SK-N-SH (cell line): ENCODE measurements around the gene USP47. TPM values are rescaled to one million over a fixed set of nuclear protein-coding genes. Genes with fewer than 3 reads are reported as not detected.
"Not testable (repeated sequence)": the region's sequence is repeated elsewhere in the genome, so short reads cannot be mapped to it uniquely, and the experiment has no call there.

Source experiments
- CTCF ChIA-PET: fragments of 300-600, 350-600 bp; formaldehyde crosslinking; extraction: SDS; loops from one replicate; lab custom pipeline; 2021; lab: Yijun Ruan, JAX
- POLR2A ChIA-PET: fragments of 350-600 bp; sonication (Branson Sonifier 250); formaldehyde crosslinking; extraction: SDS; loops from one replicate; lab custom pipeline; 2020; ENCODE audit warnings: antibody characterized with exemption, inconsistent platforms; lab: Yijun Ruan, JAX
- DNase-seq: peaks from one replicate; pipeline ENCODE4 v3.0.0; 2012
- H2AFZ ChIP-seq: fragments of 200-600 bp; sonication (generic); 2 replicates; pipeline ENCODE4 v1.8.1; 2016; ENCODE audit warnings: antibody characterized with exemption, mild to moderate bottlenecking, low read depth
- H3F3A ChIP-seq: fragments of 200-600 bp; sonication (generic); replicated peaks from 2 replicates; pipeline ENCODE3; 2016; ENCODE audit warnings: antibody characterized with exemption, mild to moderate bottlenecking; ENCODE audit not compliant: insufficient read depth
- H3K27ac ChIP-seq, 2 experiments: fragments of 200-500 bp in 1 of 2; fragments of 200-600 bp in 1 of 2; sonication (Bioruptor generic) in 1 of 2; sonication (generic), shearing (Covaris generic) in 1 of 2; 2 replicates each; pipeline versions ENCODE4 v1.5.1 to v1.6.1; 2014 to 2016; ENCODE audit warnings: low read depth in 2 of 2, inconsistent platforms in 1 of 2, low read length in 1 of 2, mild to moderate bottlenecking in 1 of 2, mixed read lengths in 1 of 2
- H3K27me3 ChIP-seq: fragments of 200-600 bp; sonication (generic), shearing (Covaris generic); 2 replicates; pipeline ENCODE4 v1.6.1; 2016; ENCODE audit warnings: mixed run types; ENCODE audit not compliant: insufficient read depth
- H3K36me3 ChIP-seq, 2 experiments: fragments of 200-500 bp in 1 of 2; fragments of 200-600 bp in 1 of 2; sonication (Bioruptor generic) in 1 of 2; sonication (generic) in 1 of 2; replicated peaks in 1 of 2; 2 replicates each; pipeline versions ENCODE3 to v1.5.1; 2014 to 2016; ENCODE audit warnings: low read length in 1 of 2, mild to moderate bottlenecking in 1 of 2; ENCODE audit not compliant: insufficient read depth in 2 of 2, control insufficient read depth in 1 of 2
- H3K4me1 ChIP-seq, 2 experiments: fragments of 200-500 bp in 1 of 2; fragments of 200-600 bp in 1 of 2; sonication (Bioruptor generic) in 1 of 2; sonication (generic), shearing (Covaris generic) in 1 of 2; 2 replicates each; pipeline versions ENCODE4 v1.5.1 to v1.6.1; 2014 to 2016; ENCODE audit warnings: low read depth in 1 of 2, low read length in 1 of 2, mixed run types in 1 of 2; ENCODE audit not compliant: insufficient read depth in 2 of 2, control insufficient read depth in 1 of 2
- H3K4me2 ChIP-seq: fragments of 200-600 bp; sonication (generic), shearing (Covaris generic); 2 replicates; pipeline ENCODE4 v1.6.1; 2017; ENCODE audit warnings: mixed run types
- H3K4me3 ChIP-seq, 2 experiments: fragments of 200-500 bp in 1 of 2; fragments of 200-600 bp in 1 of 2; sonication (Bioruptor generic) in 1 of 2; sonication (generic), shearing (Covaris generic) in 1 of 2; 2 replicates each; pipeline versions ENCODE4 v1.5.1 to v1.8.1; 2014 to 2016; ENCODE audit warnings: low read depth in 2 of 2, inconsistent platforms in 1 of 2, low read length in 1 of 2, mild to moderate bottlenecking in 1 of 2, mixed read lengths in 1 of 2, moderate library complexity in 1 of 2
- H3K79me2 ChIP-seq: fragments of 200-600 bp; sonication (generic); 2 replicates; pipeline ENCODE4 v1.8.1; 2017; ENCODE audit warnings: mild to moderate bottlenecking; ENCODE audit not compliant: insufficient read depth
- H3K9ac ChIP-seq: fragments of 200-600 bp; sonication (generic); 2 replicates; pipeline ENCODE4 v1.6.1; 2017; ENCODE audit warnings: mixed run types
- H3K9me2 ChIP-seq: fragments of 200-600 bp; sonication (generic); 2 replicates; pipeline ENCODE4 v1.6.1; 2017; ENCODE audit warnings: mixed run types
- H3K9me3 ChIP-seq: fragments of 200-600 bp; sonication (generic); 2 replicates; pipeline ENCODE4 v1.6.1; 2017; ENCODE audit warnings: mixed run types, mild to moderate bottlenecking, moderate library complexity
- H4K20me1 ChIP-seq: fragments of 200-600 bp; sonication (generic); 2 replicates; pipeline ENCODE4 v1.6.1; 2017; ENCODE audit warnings: mild to moderate bottlenecking, mixed run types; ENCODE audit not compliant: insufficient read depth
- CHD2 ChIP-seq: fragments of 150-350 bp; IDR thresholded peaks from 2 replicates; pipeline ENCODE4 v1.6.1; 2018; ENCODE audit warnings: low read length; ENCODE audit not compliant: partially characterized antibody
- ELF1 ChIP-seq: IDR thresholded peaks from 2 replicates; pipeline ENCODE4 v1.4.0; 2012
- EZH2phosphoT487 ChIP-seq: fragments of 200-600 bp; sonication (generic); IDR thresholded peaks from 2 replicates; pipeline ENCODE4 v1.6.1; 2017; ENCODE audit warnings: low read depth, mixed run types, mild to moderate bottlenecking, antibody characterized with exemption, moderate library complexity, borderline replicate concordance
- POLR2AphosphoS5 ChIP-seq: IDR thresholded peaks from 2 replicates; pipeline ENCODE4 v1.6.1; 2012; ENCODE audit warnings: low read depth, low read length
- RXRA ChIP-seq: IDR thresholded peaks from 2 replicates; pipeline ENCODE4 v1.4.0; 2012; ENCODE audit warnings: low read depth, mild to moderate bottlenecking, borderline replicate concordance
- SMC3 ChIP-seq: IDR thresholded peaks from 2 replicates; pipeline ENCODE4 v1.6.1; 2012; ENCODE audit warnings: low read depth, low read length, improper control_type of control experiment
- WGBS: methylation state at CpG from one replicate; pipeline ENCODE4 v1.1.6; 2017; ENCODE audit warnings: low lambda C conversion rate; 5-methylcytosine and 5-hydroxymethylcytosine counted together
- polyA plus RNA-seq, 3 experiments: library from polyadenylated mRNA; depleted of rRNA; stranded (reverse); fragments of >200 nt; gene quantifications; 2 replicates each; pipeline ENCODE4 v1.2.3, GENCODE V29; 2012

USP47 gene
- polyA plus RNA-seq, 1 of the 3 experiments (the other 2 are of a cell fraction), result 10.3 TPM

GRCh38 chr11:11821899-11822298 lies 19.9 kb upstream of the USP47 start:
- Histone ChIP-seq H3F3A (no peaks in the 10 kb centered on the region), H3K79me2 (no peaks in the 10 kb centered on the region), H3K36me3 (no peaks in the 10 kb centered on the region), H3K9me2 (no peaks in the 10 kb centered on the region), H3K4me2 (no peak overlapping the region), H3K27me3 (no peaks in the 10 kb centered on the region), H3K9ac (no peak overlapping the region), H3K9me3 (no peaks in the 10 kb centered on the region), H3K4me1 (no peaks in the 10 kb centered on the region), H4K20me1 (no peaks in the 10 kb centered on the region), H2AFZ (no peak overlapping the region), H3K4me3 (no peak overlapping the region), H3K27ac (no peak overlapping the region)
- CTCF ChIA-PET, result no interaction called here
- no peak for TF ChIP-seq CHD2
- no peak for DNase-seq
- 44% methylated on average over 3 of the region's 3 CpGs for WGBS
- POLR2A ChIA-PET, result no interaction called here

- H3K27ac ChIP-seq, result no peak overlapping the region
- no peaks in the 10 kb centered on the region for H3K79me2 ChIP-seq
- H3K9ac ChIP-seq, result no peak overlapping the region
- ChIA-PET POLR2A (no interaction called here), CTCF (interaction anchor here (1.2 kb wide), 1 partner anchor 22 kb away, joined by 3 read pairs; no protein-coding TSS in a partner anchor)
- H3K4me3 ChIP-seq, result no peak overlapping the region
- no peak for DNase-seq
- no peaks in the 10 kb centered on the region for H3K9me3 ChIP-seq
- no peak overlapping the region for H3K4me2 ChIP-seq
- no peak for TF ChIP-seq POLR2AphosphoS5
- TF ChIP-seq RXRA, result no peak
- H3F3A ChIP-seq, result no peaks in the 10 kb centered on the region
- H3K4me1 ChIP-seq, result no peaks in the 10 kb centered on the region
- no peaks in the 10 kb centered on the region for H4K20me1 ChIP-seq
- WGBS, result 77% methylated on average over 4 of the region's 4 CpGs
- H2AFZ ChIP-seq, result no peak overlapping the region
- H3K36me3 ChIP-seq, result no peaks in the 10 kb centered on the region
- no peaks in the 10 kb centered on the region for H3K27me3 ChIP-seq
- H3K9me2 ChIP-seq, result no peaks in the 10 kb centered on the region
These were observed 18.8 kb upstream of the USP47 start for GRCh38 chr11:11822946-11823345.

GRCh38 chr11:11826260-11826659 lies 15.5 kb upstream of the USP47 start:
- H3K9ac ChIP-seq, result no peak overlapping the region
- H3K4me3 ChIP-seq, result no peak overlapping the region
- no peak overlapping the region for H3K4me2 ChIP-seq
- 43% methylated on average over 1 of the region's 1 CpG for WGBS
- H3K4me1 ChIP-seq, result no peaks in the 10 kb centered on the region
- DNase-seq, result no peak
- H4K20me1 ChIP-seq, result no peaks in the 10 kb centered on the region
- no peaks in the 10 kb centered on the region for H3K9me3 ChIP-seq
- TF ChIP-seq POLR2AphosphoS5 (no peak), EZH2phosphoT487 (no peak), ELF1 (no peak), SMC3 (no peak)
- H3F3A ChIP-seq, result no peaks in the 10 kb centered on the region
- no peaks in the 10 kb centered on the region for H3K27me3 ChIP-seq
- ChIA-PET POLR2A (no interaction called here), CTCF (interaction anchor here (0.6 kb wide), 1 partner anchor 719 kb away, joined by 3 read pairs; no protein-coding TSS in a partner anchor)
- H3K36me3 ChIP-seq, result no peaks in the 10 kb centered on the region
- no peaks in the 10 kb centered on the region for H3K79me2 ChIP-seq
- H2AFZ ChIP-seq, result no peak overlapping the region
- no peaks in the 10 kb centered on the region for H3K9me2 ChIP-seq
- no peak overlapping the region for H3K27ac ChIP-seq

GRCh38 chr11:11827272-11827671 lies 14.5 kb upstream of the USP47 start:
- H3K27me3 ChIP-seq, result no peaks in the 10 kb centered on the region

DNA sequence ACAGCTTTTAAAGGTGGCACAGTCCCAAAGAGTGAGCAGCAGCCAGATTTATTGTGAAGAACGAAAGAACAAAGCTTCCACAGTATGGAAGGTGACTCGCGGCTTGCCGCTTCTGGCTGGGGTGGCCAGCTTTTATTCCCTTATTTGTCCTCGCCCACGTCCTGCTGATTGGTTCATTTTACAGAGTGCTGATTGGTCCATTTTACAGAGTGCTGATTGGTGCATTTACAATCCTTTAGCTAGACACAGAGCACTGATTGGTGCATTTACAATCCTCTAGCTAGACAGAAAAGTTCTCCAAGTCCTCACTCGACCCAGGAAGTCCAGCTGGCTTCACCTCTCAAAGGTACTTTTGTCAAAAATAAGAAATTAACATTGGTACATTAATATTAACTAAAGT lies 10.4 kb upstream of the USP47 start:
- WGBS, result 71% methylated on average over 7 of the region's 7 CpGs
- H2AFZ ChIP-seq, H3F3A ChIP-seq, H3K4me1 ChIP-seq, H3K36me3 ChIP-seq, H3K27ac ChIP-seq, H3K9me2 ChIP-seq, H3K4me2 ChIP-seq, H3K9me3 ChIP-seq, H3K79me2 ChIP-seq, H3K9ac ChIP-seq, CTCF ChIA-PET, POLR2A ChIA-PET, H4K20me1 ChIP-seq, DNase-seq, H3K27me3 ChIP-seq, H3K4me3 ChIP-seq: not testable (repeated sequence)

More at GRCh38 chr11:11827272-11827671, 14.5 kb upstream of the USP47 start:
- CTCF ChIA-PET, result interaction anchor here (0.6 to 0.7 kb wide), 3 partner anchors 28 to 940 kb away, joined by 3 to 4 read pairs (median 3); no protein-coding TSS in a partner anchor
- Histone ChIP-seq H3K9me3 (no peaks in the 10 kb centered on the region), H3K9me2 (no peaks in the 10 kb centered on the region), H3F3A (no peaks in the 10 kb centered on the region), H3K36me3 (no peaks in the 10 kb centered on the region), H2AFZ (no peak overlapping the region), H4K20me1 (no peaks in the 10 kb centered on the region), H3K4me3 (no peak overlapping the region), H3K4me1 (no peaks in the 10 kb centered on the region), H3K27ac (no peak overlapping the region), H3K79me2 (no peaks in the 10 kb centered on the region), H3K9ac (no peak overlapping the region), H3K4me2 (no peak overlapping the region)
- 72% methylated on average over 7 of the region's 7 CpGs for WGBS
- POLR2A ChIA-PET, result no interaction called here
- no peak for TF ChIP-seq CHD2
- DNase-seq, result no peak
